IPS-18c (cell line): ENCODE results near the gene TMEM61.

Experiments used
- H3K4me3 ChIP-seq: 2 replicates; pipeline ENCODE4 v1.7.0; 2013; ENCODE audit warnings: low read depth, mild to moderate bottlenecking, low read length, moderate library complexity; ENCODE audit not compliant: insufficient read depth
- H3K9me3 ChIP-seq: one replicate; pipeline ENCODE4 v1.6.1; 2013; ENCODE audit warnings: mild to moderate bottlenecking, low read length, moderate library complexity; ENCODE audit not compliant: control insufficient read depth, insufficient read depth

TMEM61 gene

DNA sequence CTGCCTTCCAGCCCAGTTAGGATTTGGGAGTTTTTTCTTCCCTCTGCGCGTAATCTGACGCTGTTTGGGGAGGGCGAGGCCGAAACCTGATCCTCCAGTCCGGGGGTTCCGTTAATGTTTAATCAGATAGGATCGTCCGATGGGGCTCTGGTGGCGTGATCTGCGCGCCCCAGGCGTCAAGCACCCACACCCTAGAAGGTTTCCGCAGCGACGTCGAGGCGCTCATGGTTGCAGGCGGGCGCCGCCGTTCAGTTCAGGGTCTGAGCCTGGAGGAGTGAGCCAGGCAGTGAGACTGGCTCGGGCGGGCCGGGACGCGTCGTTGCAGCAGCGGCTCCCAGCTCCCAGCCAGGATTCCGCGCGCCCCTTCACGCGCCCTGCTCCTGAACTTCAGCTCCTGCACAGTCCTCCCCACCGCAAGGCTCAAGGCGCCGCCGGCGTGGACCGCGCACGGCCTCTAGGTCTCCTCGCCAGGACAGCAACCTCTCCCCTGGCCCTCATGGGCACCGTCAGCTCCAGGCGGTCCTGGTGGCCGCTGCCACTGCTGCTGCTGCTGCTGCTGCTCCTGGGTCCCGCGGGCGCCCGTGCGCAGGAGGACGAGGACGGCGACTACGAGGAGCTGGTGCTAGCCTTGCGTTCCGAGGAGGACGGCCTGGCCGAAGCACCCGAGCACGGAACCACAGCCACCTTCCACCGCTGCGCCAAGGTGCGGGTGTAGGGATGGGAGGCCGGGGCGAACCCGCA is 59.1 kb downstream of the TMEM61 start, which contains the start of gene PCSK9:
PCSK9 (plus strand) TSS at position 207 of the 741 bp plus-strand sequence; CDS start at position 497, 290 bp downstream.
- H3K4me3 ChIP-seq: peak within 1 kb of the TSS; percentile 53
- peaks cover 3% of the 10 kb centered on the region for H3K9me3 ChIP-seq

DNA sequence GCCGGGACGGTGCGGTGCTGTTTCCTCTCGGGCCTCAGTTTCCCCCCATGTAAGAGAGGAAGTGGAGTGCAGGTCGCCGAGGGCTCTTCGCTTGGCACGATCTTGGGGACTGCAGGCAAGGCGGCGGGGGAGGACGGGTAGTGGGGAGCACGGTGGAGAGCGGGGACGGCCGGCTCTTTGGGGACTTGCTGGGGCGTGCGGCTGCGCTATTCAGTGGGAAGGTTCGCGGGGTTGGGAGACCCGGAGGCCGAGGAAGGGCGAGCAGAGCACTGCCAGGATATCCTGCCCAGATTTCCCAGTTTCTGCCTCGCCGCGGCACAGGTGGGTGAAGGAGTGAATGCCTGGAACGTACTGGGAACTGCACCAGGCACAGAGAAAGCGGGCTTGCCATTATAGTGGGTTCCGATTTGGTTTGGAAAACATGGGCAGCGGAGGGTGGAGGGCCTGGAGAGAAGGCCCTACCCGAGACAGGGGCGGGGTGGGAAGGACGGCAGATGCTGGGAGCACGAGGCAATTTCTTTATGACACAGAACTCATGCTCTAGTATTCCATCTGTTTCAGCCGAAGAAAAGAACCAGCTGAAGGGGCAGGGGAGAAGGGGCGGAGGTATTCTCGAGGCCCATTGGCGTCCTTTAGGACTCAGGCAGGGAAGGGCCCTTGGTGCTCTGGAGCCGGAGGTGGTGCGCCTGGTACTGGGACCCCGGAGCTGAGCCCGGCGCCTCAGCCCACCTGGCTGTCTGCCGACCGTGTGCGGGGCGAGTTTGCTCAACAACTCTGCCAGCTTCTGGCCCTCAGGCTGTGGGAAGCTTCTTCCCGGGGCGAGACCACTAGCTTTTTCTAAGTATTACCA is 59.9 kb downstream of the TMEM61 start:
- H3K4me3 ChIP-seq: peak overlapping the region; percentile 53
- H3K9me3 ChIP-seq: peaks cover 3% of the 10 kb centered on the region

DNA sequence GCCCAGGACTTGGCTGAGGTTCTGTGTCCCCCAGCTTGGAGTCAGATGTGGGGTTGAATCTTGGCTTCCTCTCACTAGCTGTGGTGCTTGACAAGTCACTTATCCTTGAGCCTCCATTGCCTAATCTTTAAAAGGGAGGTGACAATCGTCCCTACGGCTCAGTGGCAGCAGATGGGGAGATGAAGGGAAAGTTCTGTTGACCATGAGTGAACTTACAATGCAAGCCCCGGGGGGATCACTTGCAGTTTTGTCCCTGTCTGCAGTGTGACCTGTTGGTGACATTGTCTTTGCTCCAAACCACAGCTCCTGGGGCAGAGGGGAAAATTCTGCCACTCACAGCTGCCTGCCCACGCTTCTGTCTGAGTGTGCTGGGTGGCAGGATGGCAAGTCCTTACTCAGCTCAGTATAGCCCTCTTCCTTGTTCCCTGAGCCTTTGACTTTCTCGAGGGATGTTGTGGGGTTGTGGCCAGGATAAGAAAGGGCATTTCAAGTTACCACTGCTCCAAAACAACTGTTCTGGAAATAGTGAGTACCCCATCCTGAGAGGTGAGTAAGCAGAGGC is 60.6 kb downstream of the TMEM61 start:
- Histone ChIP-seq H3K4me3 (peak overlapping the region; percentile 53; the same call in 1 of the 2 replicates), H3K9me3 (peaks cover 3% of the 10 kb centered on the region)

DNA sequence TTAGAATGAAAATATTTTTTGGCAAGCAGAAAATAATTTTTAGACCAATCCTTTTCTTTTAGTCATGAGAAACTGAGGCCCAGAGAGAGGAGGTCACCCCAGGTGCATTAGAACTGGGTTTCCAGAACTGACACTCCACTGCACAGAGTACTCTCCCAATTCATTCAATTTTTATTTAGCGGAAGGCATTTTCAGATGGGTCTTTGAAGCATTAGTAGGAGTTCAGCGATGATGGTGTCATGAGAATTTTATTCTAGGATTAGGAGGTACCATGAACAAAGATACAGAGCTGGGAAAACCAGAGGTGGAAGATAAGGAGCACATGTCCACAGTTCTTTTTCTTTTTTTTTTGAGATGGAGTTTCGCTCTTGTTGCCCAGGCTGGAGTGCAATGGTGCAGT is 61.2 kb downstream of the TMEM61 start:
- no peak overlapping the region for H3K4me3 ChIP-seq
- peaks cover 3% of the 10 kb centered on the region for H3K9me3 ChIP-seq
